HepG2 (cell line): ENCODE results near the gene ELANE. TPM values are rescaled to one million over a fixed set of nuclear protein-coding genes. Genes with fewer than 3 reads are reported as not detected.

Experiments used
- CC2D1A ChIP-seq: sonication (generic); formaldehyde crosslinking; IDR thresholded peaks from 2 replicates; pipeline ENCODE4 v1.8.1; 2023; ENCODE audit warnings: mild to moderate bottlenecking, missing genetic modification reagents
- DNMT1 ChIP-seq: sonication (generic); formaldehyde crosslinking; IDR thresholded peaks from 2 replicates; pipeline ENCODE4 v1.5.1; 2020; ENCODE audit warnings: mild to moderate bottlenecking, missing genetic modification reagents
- ESRRA ChIP-seq: sonication (generic); formaldehyde crosslinking; IDR thresholded peaks from 2 replicates; pipeline ENCODE4 v1.5.1; 2020; ENCODE audit warnings: mild to moderate bottlenecking, low read depth, missing genetic modification reagents
- HES4 ChIP-seq: sonication (generic); formaldehyde crosslinking; IDR thresholded peaks from 2 replicates; pipeline ENCODE4 v1.9.0; 2021; ENCODE audit warnings: mild to moderate bottlenecking, missing genetic modification reagents, borderline replicate concordance
- HINFP ChIP-seq: sonication (generic); formaldehyde crosslinking; IDR thresholded peaks from 2 replicates; pipeline ENCODE4 v1.4.0; 2020; ENCODE audit warnings: low read depth, mild to moderate bottlenecking, missing genetic modification reagents
- MXI1 ChIP-seq: IDR thresholded peaks from 3 replicates; pipeline ENCODE4 v1.6.1; 2012; ENCODE audit warnings: low read depth, low read length, inconsistent platforms, borderline replicate concordance
- MZF1 ChIP-seq: sonication (generic); formaldehyde crosslinking; IDR thresholded peaks from 2 replicates; pipeline ENCODE4 v1.8.1; 2023; ENCODE audit warnings: mild to moderate bottlenecking, missing genetic modification reagents, borderline replicate concordance
- NFAT5 ChIP-seq: sonication (generic); formaldehyde crosslinking; IDR thresholded peaks from 2 replicates; pipeline ENCODE4 v1.4.0; 2020; ENCODE audit warnings: missing genetic modification reagents
- PLRG1 ChIP-seq: fragments of 450-650 bp; conservative IDR thresholded peaks from 2 replicates; pipeline ENCODE4 v1.6.1; 2016
- SMAD1 ChIP-seq: sonication (generic); formaldehyde crosslinking; IDR thresholded peaks from 2 replicates; pipeline ENCODE4 v1.4.0; 2020; ENCODE audit warnings: missing genetic modification reagents, low read depth, mild to moderate bottlenecking, borderline replicate concordance
- SMC3 ChIP-seq: IDR thresholded peaks from 2 replicates; pipeline ENCODE4 v1.6.1; 2011; ENCODE audit warnings: low read length, improper control_type of control experiment
- TBL1XR1 ChIP-seq: fragments of 150-350 bp; IDR thresholded peaks from 2 replicates; pipeline ENCODE4 v1.6.1; 2014; ENCODE audit warnings: borderline replicate concordance, low read length; ENCODE audit not compliant: partially characterized antibody
- ZBTB4 ChIP-seq: sonication (generic); formaldehyde crosslinking; IDR thresholded peaks from 2 replicates; pipeline ENCODE4 v1.4.0; 2020; ENCODE audit warnings: missing genetic modification reagents, mild to moderate bottlenecking, borderline replicate concordance
- ZFP90 ChIP-seq: sonication (generic); formaldehyde crosslinking; IDR thresholded peaks from 2 replicates; pipeline ENCODE4 v1.8.0; 2022; ENCODE audit warnings: missing genetic modification reagents, mild to moderate bottlenecking, inconsistent platforms, borderline replicate concordance
- ZNF264 ChIP-seq: sonication (generic); formaldehyde crosslinking; IDR thresholded peaks from 2 replicates; pipeline ENCODE4 v1.4.0; 2020; ENCODE audit warnings: missing genetic modification reagents
- ZNF337 ChIP-seq: sonication (generic); formaldehyde crosslinking; IDR thresholded peaks from 2 replicates; pipeline ENCODE4 v1.5.1; 2020; ENCODE audit warnings: missing genetic modification reagents, low read depth, mild to moderate bottlenecking, borderline replicate concordance
- ZNF740 ChIP-seq: sonication (generic); formaldehyde crosslinking; IDR thresholded peaks from 2 replicates; pipeline ENCODE4 v1.4.0; 2020; ENCODE audit warnings: missing genetic modification reagents
- ZNF766 ChIP-seq: sonication (generic); formaldehyde crosslinking; IDR thresholded peaks from 2 replicates; pipeline ENCODE4 v1.5.0; 2020; ENCODE audit warnings: missing genetic modification reagents, borderline replicate concordance
- polyA plus RNA-seq, 8 experiments: library from polyadenylated mRNA; depleted of rRNA in 3 of 8; stranded (reverse) in 7 of 8; unstranded in 1 of 8; fragments of >200 nt; fragmentation: Illumina TruSeq in 4 of 8; extraction: Trizol in 4 of 8; gene quantifications; 2 replicates each; pipeline versions ENCODE4 v1.2.1 to v1.2.3, GENCODE V29; 2011 to 2016; ENCODE audit warnings: low read depth in 4 of 8, missing spikeins in 1 of 8, mixed read lengths in 1 of 8; ENCODE audit not compliant: insufficient read depth in 1 of 8
- total RNA-seq, 5 experiments: library from RNA; depleted of rRNA; stranded (reverse); fragments of >200 nt; fragmentation: Illumina TruSeq; extraction: Trizol; gene quantifications; 2 replicates each; pipeline ENCODE4 v1.2.3, GENCODE V29; 2016; ENCODE audit warnings: low read depth in 1 of 5

The ELANE gene
- total and polyA plus RNA-seq, 2 of the 13 experiments (the other 11 are each of a cell fraction or from before 2014, with no cell fraction given), result not detected

GRCh38 chr19:802498-803098 lies 49.5 kb upstream of the ELANE start (continued):
- TF ChIP-seq NFAT5 (CRISPR knock-in tag) (no peak), ESRRA (no peak), MZF1 (CRISPR knock-in tag) (no peak), ZNF264 (CRISPR knock-in tag) (no peak), SMC3 (no peak), ZFP90 (CRISPR knock-in tag) (no peak), ZNF766 (no peak), ZNF740 (CRISPR knock-in tag) (0 out of 2 replicates have a peak, but pooled peaks have one; percentile 51), HINFP (CRISPR knock-in tag) (no peak), SMAD1 (no peak), ZBTB4 (0 out of 2 replicates have a peak, but pooled peaks have one; percentile 39), HES4 (no peak), TBL1XR1 (no peak), PLRG1 (no peak), CC2D1A (CRISPR knock-in tag) (no peak), DNMT1 (CRISPR knock-in tag) (no peak), ZNF337 (CRISPR knock-in tag) (no peak), MXI1 (no peak)
